Airway epithelial cell (primary cell): Measurements from ENCODE around the gene XCL2. TPM values are rescaled to one million over a fixed set of nuclear protein-coding genes. Genes with fewer than 3 reads are reported as not detected.

ENCODE experiments used
- total RNA-seq: library from RNA; depleted of rRNA; stranded (reverse); fragments of >200 nt; gene quantifications from 2 replicates; pipeline ENCODE4 v1.2.3, GENCODE V29; 2015

The XCL2 gene
- not detected in 2 replicates for total RNA-seq

DNA sequence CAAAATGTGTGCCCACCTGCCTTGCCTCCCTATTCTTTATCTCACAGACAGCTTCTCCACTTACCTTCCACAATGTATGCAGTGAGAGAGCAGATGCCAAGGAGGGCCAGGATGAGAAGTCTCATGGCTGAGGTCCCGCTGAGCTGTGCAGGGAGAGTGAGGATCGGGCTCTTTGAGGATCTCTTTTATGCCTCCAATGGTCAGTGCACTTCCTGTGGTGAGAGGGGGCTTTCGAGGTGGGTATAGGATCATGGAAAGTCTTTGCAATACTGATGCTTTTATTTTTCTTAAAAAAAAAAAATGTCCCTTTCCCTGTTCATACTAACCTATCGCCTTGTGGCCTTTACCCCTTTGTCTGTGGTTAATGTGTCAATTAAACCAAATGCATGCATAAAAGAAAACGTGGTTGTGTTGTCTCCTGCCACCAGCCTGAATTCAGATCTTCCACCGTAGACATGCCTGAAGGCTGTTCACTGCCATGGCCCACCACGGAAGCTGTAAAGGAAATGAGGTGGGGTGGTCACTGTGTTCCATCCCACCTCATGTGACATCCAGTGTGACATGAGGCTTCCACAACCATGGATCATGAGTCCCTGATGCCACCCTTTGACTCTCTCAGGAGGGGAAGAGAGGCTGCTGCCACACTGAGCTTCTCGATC is at the start of gene XCL2:
Gene XCL2 (minus strand): TSS at position 158 of the 659 bp plus-strand sequence. CDS start 33 bp downstream, at position 125.

GRCh38 chr1:168576245-168576688 is 32.5 kb upstream of the XCL2 start, which contains the start of gene XCL1:
Gene XCL1, plus strand, starts transcription at chr1:168576605. Its CDS starts 33 bp downstream, at chr1:168576638.

Other genes starting within 250 kb of the XCL2 start
- not detected in 2 replicates for gene XCL1, start 32.6 kb upstream of the XCL2 start, total RNA-seq
- gene DPT, start 185.2 kb upstream of the XCL2 start, total RNA-seq, result not detected in 2 replicates